Thymus (tissue), 11 donors: ENCODE measurements around the gene CTNND2. TPM values are rescaled to one million over a fixed set of nuclear protein-coding genes. Genes with fewer than 3 reads are reported as not detected.

ENCODE experiments used
- DNase-seq, 9 donors: peaks; one replicate each; pipeline ENCODE4 v3.0.0-alpha.2; 2013; ENCODE audit warnings: low spot score in 9 of 9, low read depth in 6 of 9, missing footprints in 1 of 9
- H3K27ac ChIP-seq, 2 donors: one replicate each; pipeline ENCODE4 v1.5.1; 2013; ENCODE audit warnings: control low read depth in 1 of 2, low read depth in 1 of 2, low read length in 1 of 2, mild to moderate bottlenecking in 1 of 2, moderate library complexity in 1 of 2
- H3K27me3 ChIP-seq, 2 donors: one replicate each; pipeline ENCODE4 v1.5.1; 2013; ENCODE audit warnings: low read length in 1 of 2; ENCODE audit not compliant: control insufficient read depth in 2 of 2, insufficient read depth in 1 of 2
- H3K36me3 ChIP-seq, 2 donors: one replicate each; pipeline ENCODE4 v1.5.1; 2013; ENCODE audit warnings: low read length in 1 of 2, mild to moderate bottlenecking in 1 of 2, moderate library complexity in 1 of 2; ENCODE audit not compliant: control insufficient read depth in 2 of 2, insufficient read depth in 2 of 2
- H3K4me1 ChIP-seq, 2 donors: one replicate each; pipeline ENCODE4 v1.5.1; 2013; ENCODE audit warnings: low read length in 2 of 2; ENCODE audit not compliant: control insufficient read depth in 2 of 2, insufficient read depth in 2 of 2
- H3K4me3 ChIP-seq, 2 donors: one replicate each; pipeline ENCODE4 v1.5.1; 2013; ENCODE audit warnings: low read length in 2 of 2, control low read depth in 1 of 2, mild to moderate bottlenecking in 1 of 2
- H3K9me3 ChIP-seq, 2 donors: one replicate each; pipeline ENCODE4 v1.5.1; 2013; ENCODE audit warnings: low read length in 1 of 2, mild to moderate bottlenecking in 1 of 2; ENCODE audit not compliant: control insufficient read depth in 2 of 2, insufficient read depth in 1 of 2
- WGBS: extraction: QIAGEN DNeasy Blood & Tissue Kit; methylation state at CpG from one replicate; pipeline ENCODE4 v1.1.7; 2013; 5-methylcytosine and 5-hydroxymethylcytosine counted together
- polyA plus RNA-seq: library from polyadenylated mRNA; stranded (reverse); fragments of 200-250 nt; gene quantifications from one replicate; pipeline ENCODE4 v1.2.3, GENCODE V29; 2013
- total RNA-seq: library from RNA; stranded (reverse); fragments of 120-200 nt; gene quantifications from one replicate; pipeline ENCODE4 v1.2.4, GENCODE V29; 2013
- donor health status: healthy.

The CTNND2 gene
- total and polyA plus RNA-seq, 2 donors = 0.41 to 0.42 TPM

- H3K27me3 ChIP-seq = no peaks in the 10 kb centered on the region
- no peaks in the 10 kb centered on the region for H3K9me3 ChIP-seq
- H3K4me1 ChIP-seq = no peaks in the 10 kb centered on the region
- no peak for DNase-seq
- H3K27ac ChIP-seq = no peak overlapping the region
- no peak overlapping the region for H3K4me3 ChIP-seq
- 94% methylated on average over 12 of the region's 12 CpGs for WGBS
- no peaks in the 10 kb centered on the region for H3K36me3 ChIP-seq
Measured at GRCh38 chr5:11153670-11154382, 750.4 kb downstream of the CTNND2 start.

GRCh38 chr5:11152368-11152767 is 751.9 kb downstream of the CTNND2 start:
- WGBS = 94% methylated on average over 8 of the region's 8 CpGs
- no peaks in the 10 kb centered on the region for H3K9me3 ChIP-seq
- DNase-seq = no peak

GRCh38 chr5:11150976-11151375 is 753.3 kb downstream of the CTNND2 start:
- H3K4me1 ChIP-seq = no peaks in the 10 kb centered on the region
- no peak overlapping the region for H3K4me3 ChIP-seq
- no peak for DNase-seq
- H3K27ac ChIP-seq = no peak overlapping the region
- 96% methylated on average over 5 of the region's 5 CpGs for WGBS
- no peaks in the 10 kb centered on the region for H3K27me3 ChIP-seq
- no peaks in the 10 kb centered on the region for H3K36me3 ChIP-seq
- H3K9me3 ChIP-seq = no peaks in the 10 kb centered on the region

More at GRCh38 chr5:11152368-11152767, 751.9 kb downstream of the CTNND2 start:
- H3K27me3 ChIP-seq = no peaks in the 10 kb centered on the region
- no peaks in the 10 kb centered on the region for H3K4me1 ChIP-seq
- no peak overlapping the region for H3K4me3 ChIP-seq
- no peak overlapping the region for H3K27ac ChIP-seq
- no peaks in the 10 kb centered on the region for H3K36me3 ChIP-seq

DNA sequence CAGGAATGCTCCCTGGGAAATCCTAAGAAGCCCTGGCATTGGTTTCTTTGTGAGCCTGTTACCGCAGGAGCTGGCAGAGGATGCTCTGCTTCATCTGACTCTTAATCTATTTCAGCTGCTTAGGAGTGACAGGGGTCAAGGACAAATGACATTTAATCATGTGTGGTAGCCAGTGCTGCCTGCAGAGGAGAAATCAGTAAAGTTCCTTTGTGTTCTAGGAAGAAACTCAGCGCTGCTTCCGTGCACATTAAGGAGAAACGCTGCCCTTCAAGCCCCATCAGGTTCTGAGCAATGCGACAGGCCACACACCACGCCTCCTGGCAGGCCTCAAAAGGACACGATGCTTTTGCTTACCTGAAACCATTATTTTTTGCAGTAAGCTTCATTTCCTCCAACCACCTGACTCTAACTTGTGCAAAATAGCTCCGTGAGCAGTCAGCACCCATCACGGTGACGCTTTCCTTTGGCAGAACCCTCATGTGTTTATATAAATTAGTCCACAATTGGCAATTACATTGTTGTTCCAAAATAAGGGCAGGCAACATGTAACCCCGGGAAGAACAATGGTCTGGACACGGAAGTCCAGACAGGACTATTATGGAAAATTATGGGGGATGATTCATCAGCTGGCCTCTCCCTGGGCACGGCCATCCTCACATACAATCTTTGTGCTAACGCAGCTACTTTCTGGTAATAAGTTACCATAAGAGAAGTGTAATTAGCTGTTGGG is 755.3 kb downstream of the CTNND2 start:
- Histone ChIP-seq H3K4me3 (no peak overlapping the region), H3K9me3 (no peaks in the 10 kb centered on the region), H3K27ac (no peak overlapping the region), H3K36me3 (no peaks in the 10 kb centered on the region), H3K4me1 (no peaks in the 10 kb centered on the region), H3K27me3 (no peaks in the 10 kb centered on the region)
- no peak for DNase-seq
- 93% methylated on average over 14 of the region's 14 CpGs for WGBS

DNA sequence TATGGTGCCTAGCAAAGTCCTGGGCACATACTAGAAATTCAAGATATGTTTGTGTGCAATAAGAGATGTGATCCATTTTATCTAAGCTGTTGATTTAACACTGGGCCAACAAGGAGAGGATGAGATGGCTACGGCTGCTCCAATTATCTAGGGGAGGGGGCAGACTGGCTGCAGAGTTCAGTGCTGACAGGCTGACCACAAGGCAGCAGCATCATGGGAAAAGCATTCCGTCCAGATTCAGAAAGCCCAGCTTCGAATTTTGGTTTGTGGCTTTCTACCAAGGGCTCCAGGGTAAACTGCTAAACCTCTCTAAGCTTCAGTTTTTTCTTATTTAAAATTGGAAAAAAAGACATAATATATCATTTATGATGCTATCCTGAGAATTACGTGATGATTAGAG is 758.1 kb downstream of the CTNND2 start:
- WGBS = 84% methylated on average over 4 of the region's 4 CpGs
- H3K4me1 ChIP-seq = no peaks in the 10 kb centered on the region
- H3K27me3 ChIP-seq = no peaks in the 10 kb centered on the region
- no peaks in the 10 kb centered on the region for H3K36me3 ChIP-seq
- no peak overlapping the region for H3K27ac ChIP-seq
- DNase-seq = no peak
- H3K9me3 ChIP-seq = no peaks in the 10 kb centered on the region
- no peak overlapping the region for H3K4me3 ChIP-seq

DNA sequence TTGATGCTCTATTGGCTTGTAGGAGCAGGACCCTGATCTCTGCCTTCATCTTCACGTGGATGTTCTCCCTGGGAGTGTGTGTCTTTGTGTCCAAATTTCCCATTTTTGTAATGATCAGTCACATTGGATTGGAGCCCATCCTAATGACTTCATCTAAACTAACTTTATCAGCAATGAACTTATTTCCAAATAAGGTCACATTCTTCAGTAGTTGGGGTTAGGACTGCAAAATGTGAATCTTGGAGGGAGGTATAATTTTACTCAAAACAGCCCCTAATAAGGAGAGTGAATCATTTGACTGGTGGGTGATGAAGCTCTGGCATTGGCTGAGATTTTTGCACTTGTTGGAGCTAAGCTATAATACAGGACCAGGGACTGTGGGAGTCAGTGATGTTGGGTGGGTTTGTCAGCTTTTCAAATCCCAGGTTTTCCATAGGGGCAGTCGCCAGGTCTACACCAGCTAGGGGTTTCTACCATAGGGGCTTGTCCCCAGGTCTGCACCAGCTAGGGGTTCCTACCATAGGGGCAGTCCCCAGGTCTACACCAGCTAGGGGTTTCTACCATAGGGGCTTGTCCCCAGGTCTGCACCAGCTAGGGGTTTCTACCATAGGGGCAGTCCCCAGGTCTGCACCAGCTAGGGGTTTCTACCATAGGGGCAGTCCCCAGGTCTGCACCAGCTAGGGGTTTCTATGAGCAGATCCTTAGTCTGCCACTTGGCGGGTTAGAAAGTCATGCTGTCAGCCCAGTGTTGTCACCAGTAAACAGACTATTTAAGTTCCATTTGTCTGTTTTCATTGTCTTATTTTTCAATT is 760.6 kb downstream of the CTNND2 start:
- no peaks in the 10 kb centered on the region for H3K27me3 ChIP-seq
- H3K4me3 ChIP-seq = no peak overlapping the region
- no peak for DNase-seq
- no peak overlapping the region for H3K27ac ChIP-seq
- no peaks in the 10 kb centered on the region for H3K36me3 ChIP-seq
- H3K4me1 ChIP-seq = no peaks in the 10 kb centered on the region
- H3K9me3 ChIP-seq = no peaks in the 10 kb centered on the region
- WGBS = 55% methylated on average over 3 of the region's 3 CpGs

DNA sequence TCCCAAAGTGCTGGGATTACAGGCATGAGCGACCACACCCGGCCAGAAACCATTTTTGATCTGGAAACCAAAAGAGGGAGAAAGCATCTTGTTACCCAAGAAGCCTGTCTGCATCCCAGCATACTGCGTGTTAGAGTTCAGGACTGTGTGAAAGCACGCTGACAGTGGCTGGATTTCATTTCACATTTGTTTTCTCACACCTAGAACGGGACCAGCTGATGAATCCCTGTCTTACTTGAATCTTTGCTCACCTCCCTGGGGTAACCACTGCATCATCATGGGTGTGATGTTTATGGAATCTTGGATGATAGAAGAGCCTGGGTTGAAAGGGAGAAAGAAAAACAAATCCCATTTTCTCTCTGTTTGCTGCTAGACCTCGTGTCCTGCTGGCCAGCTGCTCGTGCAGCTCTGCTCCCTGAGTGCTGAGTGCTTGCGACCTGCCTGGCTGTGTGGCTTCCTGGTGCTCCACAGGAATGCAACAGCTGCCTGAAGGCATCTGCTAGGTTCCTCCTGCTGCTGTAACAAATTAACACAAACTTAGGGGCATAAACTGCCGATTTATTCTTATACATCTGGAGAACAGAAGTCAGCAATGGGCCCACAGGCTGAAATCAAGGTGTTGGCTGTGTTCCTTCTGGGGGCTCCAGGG is 764.9 kb downstream of the CTNND2 start:
- no peak for DNase-seq
- 75% methylated on average over 9 of the region's 9 CpGs for WGBS
- Histone ChIP-seq H3K27ac (no peak overlapping the region), H3K36me3 (no peaks in the 10 kb centered on the region), H3K27me3 (no peaks in the 10 kb centered on the region), H3K9me3 (no peaks in the 10 kb centered on the region), H3K4me3 (no peak overlapping the region), H3K4me1 (no peaks in the 10 kb centered on the region)

DNA sequence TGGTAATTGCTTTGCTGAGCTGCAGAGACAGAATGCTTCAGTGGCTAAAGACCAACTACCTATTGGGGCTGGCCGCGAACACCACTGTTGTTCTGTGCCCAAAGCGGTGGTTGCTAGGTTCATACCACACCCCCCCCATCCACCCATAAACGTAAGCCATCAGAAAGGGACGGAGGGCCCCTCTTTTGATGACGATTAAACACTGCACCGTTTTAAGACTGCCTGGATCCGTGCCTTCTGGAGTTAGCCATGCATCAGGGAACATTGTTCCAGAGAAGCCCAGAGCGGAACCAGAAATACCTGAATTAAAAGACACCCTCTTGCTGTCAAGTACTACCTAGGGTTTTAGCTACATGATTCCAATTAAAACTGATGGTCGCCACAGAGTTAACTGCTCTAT is 774.1 kb downstream of the CTNND2 start:
- H3K36me3 ChIP-seq = no peaks in the 10 kb centered on the region
- no peak overlapping the region for H3K27ac ChIP-seq
- WGBS = 95% methylated on average over 10 of the region's 10 CpGs

More for the DNA sequence above, 774.1 kb downstream of the CTNND2 start:
- Histone ChIP-seq H3K27me3 (no peaks in the 10 kb centered on the region), H3K9me3 (no peaks in the 10 kb centered on the region), H3K4me3 (no peak overlapping the region), H3K4me1 (no peaks in the 10 kb centered on the region)
- DNase-seq = no peak
